GM12878 (cell line): ENCODE results near the gene JUN.

ENCODE experiments used
- CBX3 ChIP-seq: fragments of 200-600 bp; sonication (generic); IDR thresholded peaks from 2 replicates; pipeline ENCODE4 v1.6.1; 2016; ENCODE audit warnings: low read depth, borderline replicate concordance
- CTCF ChIP-seq, 3 experiments: IDR thresholded peaks in 2 of 3; conservative IDR thresholded peaks in 1 of 3; 2 replicates each; pipeline ENCODE4 v1.5.1; 2011; ENCODE audit warnings: low read depth in 3 of 3, low read length in 3 of 3, mild to moderate bottlenecking in 3 of 3, control low read depth in 2 of 3, moderate library complexity in 2 of 3, inconsistent platforms in 1 of 3, mixed read lengths in 1 of 3; ENCODE audit not compliant: control insufficient read depth in 2 of 3, insufficient read depth in 1 of 3; ENCODE audit errors: extremely low read depth in 1 of 3
- EGR1 ChIP-seq, 2 experiments: IDR thresholded peaks; 1 replicate in 1 of 2; 2 replicates in 1 of 2; pipeline ENCODE4 v1.6.1; 2011 to 2012; ENCODE audit warnings: low read depth in 2 of 2, low read length in 2 of 2, borderline replicate concordance in 1 of 2, mild to moderate bottlenecking in 1 of 2, moderate library complexity in 1 of 2
- EP300 ChIP-seq, 2 experiments: fragments of 150-350 bp in 1 of 2; IDR thresholded peaks; 2 replicates each; pipeline ENCODE4 v1.6.1; 2011 to 2012; ENCODE audit warnings: low read depth in 2 of 2, low read length in 2 of 2, borderline replicate concordance in 1 of 2, improper control_type of control experiment in 1 of 2, inconsistent platforms in 1 of 2; ENCODE audit not compliant: control insufficient read depth in 1 of 2
- FOXK2 ChIP-seq: fragments of 450-650 bp; IDR thresholded peaks from 2 replicates; pipeline ENCODE4 v1.6.1; 2017; ENCODE audit warnings: mild to moderate bottlenecking, moderate library complexity
- GABPA ChIP-seq: IDR thresholded peaks from 2 replicates; pipeline ENCODE4 v1.6.1; 2014; ENCODE audit warnings: antibody characterized with exemption, low read depth, mild to moderate bottlenecking, inconsistent platforms
- GATAD2B ChIP-seq: fragments of 450-650 bp; conservative IDR thresholded peaks from 2 replicates; pipeline ENCODE4 v1.6.1; 2017; ENCODE audit warnings: low read depth, mild to moderate bottlenecking, moderate library complexity
- MAX ChIP-seq: IDR thresholded peaks from 2 replicates; pipeline ENCODE4 v1.6.1; 2012; ENCODE audit warnings: low read depth, low read length, improper control_type of control experiment
- NR2C1 ChIP-seq: fragments of 450-650 bp; IDR thresholded peaks from 2 replicates; pipeline ENCODE4 v1.6.1; 2017; ENCODE audit warnings: antibody characterized with exemption, mild to moderate bottlenecking, moderate library complexity
- NRF1 ChIP-seq: conservative IDR thresholded peaks from 2 replicates; pipeline ENCODE4 v1.6.1; 2011; ENCODE audit warnings: mild to moderate bottlenecking, low read depth, low read length, improper control_type of control experiment
- RCOR1 ChIP-seq: conservative IDR thresholded peaks from 2 replicates; pipeline ENCODE4 v1.6.1; 2012; ENCODE audit warnings: low read depth, low read length, improper control_type of control experiment
- RFX5 ChIP-seq: IDR thresholded peaks from 2 replicates; pipeline ENCODE4 v1.6.1; 2011; ENCODE audit warnings: low read depth, low read length, improper control_type of control experiment
- SPI1 ChIP-seq: IDR thresholded peaks from 2 replicates; pipeline ENCODE4 v1.6.1; 2011; ENCODE audit warnings: low read depth, mild to moderate bottlenecking, low read length, moderate library complexity, borderline replicate concordance; ENCODE audit not compliant: insufficient read depth
- ZZZ3 ChIP-seq: IDR thresholded peaks from 2 replicates; pipeline ENCODE4 v1.6.1; 2011; ENCODE audit warnings: low read depth; ENCODE audit not compliant: control insufficient read depth, insufficient read length

- TF ChIP-seq CTCF (IDR thresholded peaks at IDR 0.05 in 2 of 3, conservative IDR thresholded peaks at IDR 0.05 in 1 of 3; ENCODE audit: control insufficient read depth in 2 of 3, extremely low read depth in 1 of 3, insufficient read depth in 1 of 3, low read depth in 3 of 3, low read length in 3 of 3): no peak
- TF ChIP-seq RCOR1: no peak
- TF ChIP-seq NR2C1: no peak
- TF ChIP-seq SPI1: no peak
- no peak for TF ChIP-seq CBX3
- TF ChIP-seq NRF1: no peak
- no peak for TF ChIP-seq FOXK2
- TF ChIP-seq EP300 (IDR thresholded peaks at IDR 0.05; ENCODE audit: borderline replicate concordance in 1 of 2, control insufficient read depth in 1 of 2, low read depth in 2 of 2, low read length in 2 of 2): no peak
- no peak for TF ChIP-seq MAX
- TF ChIP-seq EGR1 (IDR thresholded peaks at IDR 0.05; ENCODE audit: borderline replicate concordance in 1 of 2, low read depth in 2 of 2, low read length in 2 of 2): no peak
- no peak for TF ChIP-seq GABPA
- TF ChIP-seq ZZZ3: no peak
- TF ChIP-seq GATAD2B: no peak
- TF ChIP-seq RFX5: no peak
Observed at GRCh38 chr1:58827298-58827697, 43.5 kb upstream of the JUN start.
